OCI-LY1 (cell line): ENCODE results near the gene AGAP1.

ENCODE experiments used
- EZH2 ChIP-seq: fragments of 200-600 bp; sonication (generic), shearing (Covaris generic); IDR thresholded peaks from 2 replicates; pipeline ENCODE4 v1.8.0; 2017; ENCODE audit warnings: borderline replicate concordance, mixed run types, mild to moderate bottlenecking, antibody characterized with exemption, low read length, moderate library complexity, mixed read lengths
- TF ChIP-seq, protein P1 (sequence below): fragments of 200-600 bp; sonication (generic), shearing (Covaris generic); IDR thresholded peaks from 2 replicates; pipeline ENCODE4 v1.5.1; 2017; ENCODE audit warnings: mild to moderate bottlenecking, antibody characterized with exemption, low read length, moderate library complexity, mixed read lengths

DNA sequence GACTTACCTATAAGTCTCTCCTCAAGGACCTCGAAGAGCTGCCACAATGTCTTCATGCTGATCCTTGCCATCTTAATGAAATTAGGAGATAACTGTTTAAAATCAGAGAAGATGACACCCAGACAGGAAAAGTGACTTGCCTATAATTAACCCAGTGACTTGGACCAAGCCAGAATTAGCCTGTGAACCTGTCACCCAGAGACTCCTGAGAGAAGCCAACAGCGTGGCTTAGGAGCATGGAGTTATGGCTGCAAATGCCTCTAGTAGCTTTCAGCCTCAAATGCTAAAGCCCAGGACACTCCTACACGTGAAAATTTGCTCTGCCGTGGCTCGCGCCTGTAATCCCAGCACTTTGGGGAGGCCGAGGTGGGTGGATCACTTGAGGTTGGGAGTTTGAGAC is 570.2 kb downstream of the AGAP1 start:
- TF ChIP-seq EZH2 = no peak
- TF ChIP-seq, protein P1, sequence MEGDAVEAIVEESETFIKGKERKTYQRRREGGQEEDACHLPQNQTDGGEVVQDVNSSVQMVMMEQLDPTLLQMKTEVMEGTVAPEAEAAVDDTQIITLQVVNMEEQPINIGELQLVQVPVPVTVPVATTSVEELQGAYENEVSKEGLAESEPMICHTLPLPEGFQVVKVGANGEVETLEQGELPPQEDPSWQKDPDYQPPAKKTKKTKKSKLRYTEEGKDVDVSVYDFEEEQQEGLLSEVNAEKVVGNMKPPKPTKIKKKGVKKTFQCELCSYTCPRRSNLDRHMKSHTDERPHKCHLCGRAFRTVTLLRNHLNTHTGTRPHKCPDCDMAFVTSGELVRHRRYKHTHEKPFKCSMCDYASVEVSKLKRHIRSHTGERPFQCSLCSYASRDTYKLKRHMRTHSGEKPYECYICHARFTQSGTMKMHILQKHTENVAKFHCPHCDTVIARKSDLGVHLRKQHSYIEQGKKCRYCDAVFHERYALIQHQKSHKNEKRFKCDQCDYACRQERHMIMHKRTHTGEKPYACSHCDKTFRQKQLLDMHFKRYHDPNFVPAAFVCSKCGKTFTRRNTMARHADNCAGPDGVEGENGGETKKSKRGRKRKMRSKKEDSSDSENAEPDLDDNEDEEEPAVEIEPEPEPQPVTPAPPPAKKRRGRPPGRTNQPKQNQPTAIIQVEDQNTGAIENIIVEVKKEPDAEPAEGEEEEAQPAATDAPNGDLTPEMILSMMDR = no peak
